NCI-H187 (cell line): ENCODE results near the gene MFAP5.
"Not testable (repeated sequence)": the region's sequence is repeated elsewhere in the genome, so short reads cannot be mapped to it uniquely, and the experiment has no call there.

ENCODE experiments used
- DNase-seq, 2 experiments: peaks; one replicate each; lab custom pipeline; 2025; lab: John Stamatoyannopoulos, UW

Gene MFAP5

DNA sequence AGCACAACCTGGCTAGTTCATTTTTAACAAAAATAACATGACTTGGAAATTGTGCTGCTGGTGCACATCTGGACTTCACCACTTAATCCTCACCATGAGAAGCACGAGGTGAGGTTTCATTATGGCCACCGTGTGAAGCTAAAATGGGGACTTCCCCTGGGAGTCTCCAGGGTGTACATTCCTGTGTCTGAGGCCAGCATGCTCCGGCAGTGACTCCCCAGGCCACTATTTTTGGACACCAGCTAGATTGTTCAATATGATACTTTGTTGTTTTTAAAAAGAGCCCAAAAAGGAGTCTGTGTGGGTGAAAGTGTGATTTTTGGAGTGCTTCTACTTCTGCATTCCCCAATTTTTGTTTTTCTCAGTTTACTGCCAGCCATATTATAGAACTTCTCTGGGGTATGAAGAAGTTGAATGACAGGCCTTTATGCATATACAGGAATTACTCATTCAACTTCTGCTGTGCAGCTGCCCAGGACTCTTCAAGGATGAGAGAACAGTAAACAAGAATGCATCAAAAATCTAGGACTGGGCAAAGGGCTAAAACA is 33.1 kb downstream of the MFAP5 start:
- no peak for DNase-seq

DNA sequence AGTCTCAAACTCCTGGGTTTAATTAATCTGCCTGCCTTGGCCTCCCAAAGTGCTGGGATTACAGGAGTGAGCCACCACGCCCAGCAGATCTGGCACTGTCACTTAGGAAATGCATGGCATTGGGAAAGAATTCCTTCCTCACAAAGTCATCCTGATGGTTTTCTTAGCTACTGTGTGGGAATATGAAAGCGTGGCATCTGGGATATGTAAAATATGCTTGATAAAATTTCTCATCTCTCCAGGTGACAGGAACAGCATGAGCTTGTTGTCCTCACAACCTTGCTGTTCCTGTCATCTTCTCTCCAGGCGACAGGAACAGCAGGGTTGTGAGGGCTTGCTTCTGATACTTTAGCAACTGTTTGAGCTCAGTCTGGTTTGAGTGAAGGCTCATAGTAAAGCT is 33.9 kb downstream of the MFAP5 start:
- no peak for DNase-seq

DNA sequence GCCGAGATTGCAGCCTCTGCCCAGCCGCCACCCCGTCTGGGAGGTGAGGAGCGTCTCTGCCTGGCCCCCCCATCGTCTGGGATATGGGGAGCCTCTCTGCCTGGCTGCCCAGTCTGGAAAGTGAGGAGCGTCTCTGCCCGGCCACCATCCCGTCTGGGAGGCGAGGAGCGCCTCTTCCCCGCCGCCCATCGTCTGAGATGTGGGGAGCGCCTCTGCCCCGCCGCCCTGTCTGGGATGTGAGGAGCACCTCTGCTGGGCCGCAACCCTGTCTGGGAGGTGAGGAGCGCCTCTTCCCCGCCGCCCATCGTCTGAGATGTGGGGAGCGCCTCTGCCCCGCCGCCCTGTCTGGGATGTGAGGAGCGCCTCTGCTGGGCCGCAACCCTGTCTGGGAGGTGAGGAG is 37.9 kb downstream of the MFAP5 start:
- not testable (repeated sequence) for DNase-seq

DNA sequence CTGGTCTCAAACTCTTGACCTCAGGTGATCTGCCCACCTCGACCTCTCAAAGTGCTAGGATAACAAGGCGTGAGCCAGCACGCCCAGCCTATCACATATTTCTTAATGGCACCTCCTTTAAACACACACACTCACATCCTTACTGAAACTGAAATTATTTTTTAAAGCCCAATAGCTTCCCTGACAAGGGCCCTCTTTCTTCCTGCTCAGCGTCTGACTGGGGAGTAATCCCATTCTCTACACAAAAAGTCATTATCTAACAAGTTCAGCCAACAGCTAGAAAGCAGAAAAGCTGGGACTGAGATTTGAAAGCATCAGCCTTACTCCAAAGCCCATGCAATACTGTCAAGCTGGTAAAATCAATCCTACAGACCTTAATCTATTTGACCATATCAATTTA is 40.0 kb downstream of the MFAP5 start:
- DNase-seq, result no peak

DNA sequence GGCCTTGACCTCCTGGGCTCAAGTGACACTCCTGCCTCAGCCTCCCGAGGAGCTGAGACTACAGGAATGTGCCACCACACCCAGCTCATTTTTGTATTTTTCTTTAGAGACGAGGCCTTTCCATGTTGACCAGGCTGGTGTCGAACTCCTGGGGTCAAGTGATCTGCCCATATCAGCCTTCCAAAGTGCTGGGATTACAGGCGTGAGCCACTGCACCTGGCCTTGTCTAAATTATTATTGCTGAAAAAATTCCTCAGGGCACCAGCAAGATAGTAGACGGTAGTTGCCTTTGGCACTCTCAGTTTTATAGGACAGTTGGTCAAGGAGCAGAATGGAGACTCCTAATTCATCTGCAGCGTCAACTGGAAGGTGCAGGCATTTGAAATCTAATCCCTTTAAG is 47.4 kb downstream of the MFAP5 start:
- DNase-seq, result no peak

DNA sequence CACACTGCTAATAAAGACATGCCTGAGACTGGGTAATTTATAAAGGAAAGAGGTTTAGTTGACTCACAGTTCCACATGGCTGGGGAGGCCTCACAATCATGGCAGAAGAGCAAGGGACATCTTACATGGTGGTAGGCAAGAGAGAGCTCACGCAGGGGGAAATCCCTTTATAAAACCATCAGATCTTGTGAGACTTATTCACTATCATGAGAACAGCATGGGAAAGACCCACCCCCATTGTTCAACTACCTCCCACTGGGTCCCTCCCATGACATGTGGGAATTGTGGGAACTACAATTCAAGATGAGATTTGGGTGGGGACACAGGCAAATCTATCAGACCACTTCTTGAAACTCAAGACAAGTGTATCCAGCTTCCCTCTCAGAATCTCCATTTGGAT is 48.7 kb downstream of the MFAP5 start:
- not testable (repeated sequence) for DNase-seq

DNA sequence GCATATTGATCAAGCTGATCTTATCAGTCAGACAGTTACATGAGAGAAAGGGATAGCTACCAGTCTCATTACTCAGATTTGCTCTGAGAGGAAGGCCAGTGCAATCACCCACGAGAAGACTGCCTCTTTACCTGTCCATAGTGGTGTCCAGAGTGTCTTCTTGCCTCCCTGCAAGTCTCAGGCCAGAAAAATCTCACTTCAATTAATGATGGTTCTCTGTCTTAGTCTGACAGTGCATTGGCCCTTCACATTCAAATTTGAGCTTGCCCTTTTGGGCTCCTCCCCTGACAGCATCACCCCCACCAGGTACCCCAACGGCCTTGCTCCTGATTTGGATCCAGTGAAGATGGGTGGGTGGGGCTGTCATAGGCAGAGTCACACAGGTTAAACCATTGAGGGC is 50.0 kb downstream of the MFAP5 start, which contains the start of gene AICDA:
Gene AICDA (minus strand): TSS at position 231 of the 400 bp plus-strand sequence. CDS start 92 bp downstream, at position 139.
- no peak for DNase-seq

DNA sequence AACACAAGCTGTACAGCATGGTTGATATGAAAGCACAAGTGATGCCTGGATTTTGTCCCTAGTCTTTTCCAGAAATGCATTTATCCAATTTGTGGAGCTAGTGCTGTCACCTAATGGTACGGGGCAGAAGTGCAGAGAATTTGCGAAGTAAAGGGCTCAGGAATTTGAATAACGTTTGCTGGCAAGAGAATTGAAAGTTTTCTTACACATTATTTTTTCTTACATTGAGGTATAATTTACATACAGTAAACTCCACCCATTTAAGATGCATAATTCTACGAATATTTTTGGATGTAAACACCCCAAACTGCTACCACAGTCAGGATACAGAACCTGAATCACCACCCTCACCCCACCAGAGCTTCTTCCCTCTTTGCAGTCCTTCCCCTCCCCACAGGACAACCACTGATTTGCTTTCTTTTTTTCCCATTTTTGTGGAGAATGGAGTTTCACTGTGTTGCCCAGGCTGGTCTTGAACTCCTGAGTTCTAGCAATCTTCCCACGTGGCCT is 53.5 kb downstream of the MFAP5 start:
- no peak for DNase-seq

DNA sequence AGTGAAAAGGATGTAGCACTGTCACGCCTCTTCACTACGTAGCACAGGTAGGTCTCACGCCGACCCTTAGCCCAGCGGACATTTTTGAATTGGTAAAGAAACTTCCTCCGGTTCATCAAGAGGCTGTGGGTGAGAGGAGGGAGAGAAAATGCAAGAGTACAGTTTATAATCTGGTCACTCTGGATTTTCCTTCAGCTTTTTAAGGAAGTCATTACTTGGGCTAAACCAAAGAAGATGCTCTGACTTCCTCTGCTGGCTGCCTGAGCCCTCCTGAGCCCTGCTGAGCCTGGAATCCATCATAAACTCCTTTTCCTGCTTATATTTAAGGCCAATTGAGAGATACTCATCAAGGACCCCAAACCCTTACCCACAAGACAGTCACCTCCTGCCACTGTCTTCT is 55.7 kb downstream of the MFAP5 start:
- no peak for DNase-seq

DNA sequence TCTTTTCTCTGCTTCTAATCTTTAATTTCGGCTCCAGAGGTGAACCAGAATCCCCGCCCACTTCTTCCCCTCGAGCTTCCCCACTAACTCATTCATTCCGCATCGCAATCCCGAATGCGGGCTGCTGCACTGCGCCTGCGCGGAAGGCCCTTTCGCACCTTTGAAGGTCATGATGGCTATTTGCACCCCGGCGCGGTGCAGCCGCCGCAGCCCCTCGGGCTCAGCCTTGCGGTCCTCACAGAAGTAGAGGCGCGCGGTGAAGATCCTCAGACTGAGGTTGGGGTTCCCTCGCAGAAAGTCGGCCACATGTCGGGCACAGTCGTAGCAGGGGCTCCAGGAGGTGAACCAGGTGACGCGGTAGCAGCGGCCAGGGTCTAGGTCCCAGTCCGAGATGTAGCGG is 57.6 kb downstream of the MFAP5 start:
- DNase-seq, result no peak

DNA sequence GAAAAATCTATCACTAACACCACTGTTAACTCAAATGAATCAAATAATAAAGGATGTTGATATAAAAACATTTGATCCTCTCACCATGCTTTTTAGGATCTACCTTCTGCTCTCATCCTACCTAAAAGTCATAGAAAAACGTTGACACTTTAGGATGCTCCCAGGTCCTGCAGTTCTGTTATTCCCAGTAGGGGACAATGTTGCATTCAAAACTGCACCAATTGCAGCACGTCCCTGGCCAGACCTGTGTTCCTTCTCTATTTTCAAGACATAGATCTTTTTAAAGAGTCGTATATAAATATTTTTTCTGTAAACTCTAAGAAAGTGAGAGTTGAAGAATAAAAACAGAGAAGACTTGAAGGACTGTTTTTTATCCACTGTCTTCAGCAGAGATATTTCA is 58.8 kb downstream of the MFAP5 start:
- DNase-seq, result no peak

DNA sequence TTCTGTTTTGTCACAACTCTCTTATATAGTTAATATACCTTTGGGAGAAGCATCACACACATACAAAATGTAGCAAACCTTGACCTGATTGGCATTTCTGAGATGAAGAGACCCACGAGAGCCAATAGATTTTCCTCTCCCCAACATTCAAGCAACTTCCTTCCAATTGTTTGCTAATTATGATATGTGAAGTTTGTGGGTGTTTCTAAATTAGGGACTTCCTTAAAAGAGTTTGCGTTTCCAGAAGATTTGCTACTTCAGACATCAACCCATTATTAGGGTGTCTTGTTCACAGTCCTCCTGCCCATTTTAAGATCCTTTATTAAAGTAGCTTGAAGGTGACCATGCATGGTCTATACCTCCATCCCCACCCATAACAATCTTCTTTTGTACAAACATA is 59.3 kb downstream of the MFAP5 start:
- DNase-seq, result no peak

DNA sequence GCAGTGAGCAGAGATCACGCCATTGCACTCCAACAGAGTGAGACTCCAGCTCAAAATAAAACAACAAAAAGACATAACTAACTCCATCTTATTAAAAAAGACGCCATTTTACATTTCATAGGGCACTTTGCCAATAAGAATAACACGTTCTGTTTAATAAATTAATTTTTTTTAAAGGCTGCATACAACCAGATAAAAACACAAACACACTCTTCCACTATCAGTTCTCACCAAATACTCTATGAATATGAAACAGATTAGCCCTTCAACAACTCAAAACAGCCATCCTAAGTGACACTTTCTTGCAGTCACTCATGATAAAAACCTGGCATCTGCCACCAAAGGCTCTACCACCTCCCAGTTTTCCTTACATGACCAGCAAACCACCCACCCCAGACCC is 66.1 kb downstream of the MFAP5 start:
- DNase-seq, result no peak
